GM06990 (cell line): Measurements from ENCODE around the gene MUC5AC.

Experiments
- DNase-seq: peaks from one replicate; pipeline ENCODE4 v3.0.0-alpha.2; 2011; ENCODE audit not compliant: insufficient read length; ENCODE audit errors: extremely low read depth
- H3K27me3 ChIP-seq: replicated peaks from 2 replicates; pipeline ENCODE4 v1.6.0; 2011; ENCODE audit warnings: low read length; ENCODE audit not compliant: control insufficient read depth, insufficient read depth
- H3K36me3 ChIP-seq: 2 replicates; pipeline ENCODE4 v1.5.1; 2011; ENCODE audit warnings: low read length; ENCODE audit not compliant: control insufficient read depth, insufficient read depth
- H3K4me3 ChIP-seq: replicated peaks from 2 replicates; pipeline ENCODE4 v1.5.1; 2011; ENCODE audit warnings: low read depth, mild to moderate bottlenecking, control low read depth, low read length
- TF ChIP-seq, protein P1 (sequence below): IDR thresholded peaks from 2 replicates; pipeline ENCODE4 v1.5.1; 2011; ENCODE audit warnings: low read length, control low read depth, mild to moderate bottlenecking, inconsistent platforms; ENCODE audit not compliant: insufficient read depth, poor library complexity, severe bottlenecking

The MUC5AC gene

DNA sequence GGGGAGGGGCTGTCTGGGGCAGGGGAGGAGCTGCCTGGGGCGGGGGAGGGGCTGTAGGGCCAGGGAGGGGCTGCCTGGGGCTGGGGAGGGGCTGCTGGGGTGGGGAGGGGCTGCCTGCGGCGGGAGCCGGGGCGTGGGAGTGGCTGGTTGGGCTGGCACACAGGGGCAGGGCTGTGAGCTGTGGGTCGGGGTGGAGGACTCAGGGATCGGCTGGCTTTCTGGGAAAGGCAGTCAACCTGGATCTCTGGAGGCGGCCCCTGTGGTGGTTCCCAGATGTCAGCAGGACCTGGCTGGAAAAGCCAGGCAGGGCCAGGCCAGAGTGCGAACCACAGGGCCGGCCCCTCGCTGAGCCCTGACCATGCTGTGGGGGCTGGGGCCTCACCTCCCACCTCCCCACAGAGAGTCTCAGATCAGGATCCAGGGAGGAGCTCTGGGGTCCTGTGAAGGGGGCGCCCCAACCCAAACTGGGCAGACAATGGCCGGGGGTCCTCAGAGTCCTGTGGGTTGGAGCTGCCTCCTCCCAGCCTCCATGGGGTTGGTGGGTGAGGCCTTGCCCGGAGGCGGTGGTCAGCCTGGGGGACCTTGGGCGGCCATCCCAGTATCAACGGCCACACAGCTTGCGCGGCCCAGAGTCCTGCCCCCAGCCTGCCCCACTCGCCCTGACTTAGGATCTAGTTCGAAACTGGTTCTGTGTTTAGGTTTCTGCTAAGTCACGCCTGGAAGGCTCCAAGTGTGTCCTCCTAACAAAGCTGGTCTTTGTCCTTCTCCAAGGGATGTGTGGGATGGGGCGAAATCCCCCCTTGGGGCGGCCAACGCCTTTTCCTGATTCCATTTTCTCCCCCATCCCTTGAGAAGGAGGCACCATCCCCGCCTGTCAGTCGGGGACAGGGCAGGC, 67.0 kb downstream of the MUC5AC start:
- no peaks in the 10 kb centered on the region for H3K27me3 ChIP-seq
- no peaks in the 10 kb centered on the region for H3K36me3 ChIP-seq
- no peak for DNase-seq
- TF ChIP-seq, protein P1, sequence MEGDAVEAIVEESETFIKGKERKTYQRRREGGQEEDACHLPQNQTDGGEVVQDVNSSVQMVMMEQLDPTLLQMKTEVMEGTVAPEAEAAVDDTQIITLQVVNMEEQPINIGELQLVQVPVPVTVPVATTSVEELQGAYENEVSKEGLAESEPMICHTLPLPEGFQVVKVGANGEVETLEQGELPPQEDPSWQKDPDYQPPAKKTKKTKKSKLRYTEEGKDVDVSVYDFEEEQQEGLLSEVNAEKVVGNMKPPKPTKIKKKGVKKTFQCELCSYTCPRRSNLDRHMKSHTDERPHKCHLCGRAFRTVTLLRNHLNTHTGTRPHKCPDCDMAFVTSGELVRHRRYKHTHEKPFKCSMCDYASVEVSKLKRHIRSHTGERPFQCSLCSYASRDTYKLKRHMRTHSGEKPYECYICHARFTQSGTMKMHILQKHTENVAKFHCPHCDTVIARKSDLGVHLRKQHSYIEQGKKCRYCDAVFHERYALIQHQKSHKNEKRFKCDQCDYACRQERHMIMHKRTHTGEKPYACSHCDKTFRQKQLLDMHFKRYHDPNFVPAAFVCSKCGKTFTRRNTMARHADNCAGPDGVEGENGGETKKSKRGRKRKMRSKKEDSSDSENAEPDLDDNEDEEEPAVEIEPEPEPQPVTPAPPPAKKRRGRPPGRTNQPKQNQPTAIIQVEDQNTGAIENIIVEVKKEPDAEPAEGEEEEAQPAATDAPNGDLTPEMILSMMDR, result no peak
- no peak overlapping the region for H3K4me3 ChIP-seq

DNA sequence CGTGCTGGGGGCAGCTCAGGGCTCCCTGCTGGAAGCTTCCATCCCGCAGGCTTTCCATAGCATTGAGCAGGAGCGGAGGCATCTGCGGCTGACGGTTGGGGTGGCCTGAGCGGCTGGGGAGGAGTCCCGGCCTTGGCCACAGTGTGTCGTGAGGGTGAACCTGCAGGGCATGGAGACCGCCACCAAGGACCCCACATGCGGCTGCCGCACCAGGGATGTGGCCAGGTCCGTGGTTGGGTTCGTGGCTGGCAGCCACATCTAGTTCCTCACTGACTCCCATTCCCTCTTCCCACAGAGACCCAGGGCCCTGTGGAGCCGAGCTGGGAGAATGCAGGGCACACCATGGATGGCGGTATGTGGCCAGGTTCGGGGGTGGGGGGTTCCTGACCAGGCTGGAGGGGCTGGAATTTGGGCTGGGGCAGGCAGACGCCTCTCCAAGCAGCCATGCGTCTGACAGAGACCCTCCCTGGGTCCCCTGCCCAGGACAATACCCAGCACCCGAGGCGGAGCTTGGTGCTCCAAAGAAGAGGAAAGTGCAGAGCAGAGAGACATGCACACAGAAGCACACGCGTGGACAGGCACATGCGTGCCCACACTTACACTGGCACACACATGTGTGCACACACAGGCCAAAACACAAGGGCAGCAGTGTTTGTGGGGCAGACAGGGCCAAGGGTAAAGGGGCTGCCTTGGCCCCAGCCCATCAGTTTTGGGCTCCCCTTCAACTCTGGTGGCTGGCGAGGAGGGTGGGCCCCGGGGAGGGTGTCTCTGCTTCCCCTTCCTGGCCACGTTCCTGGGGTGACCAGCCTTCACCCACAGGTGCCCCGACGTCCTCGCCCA, 67.9 kb downstream of the MUC5AC start:
- no peak overlapping the region for H3K4me3 ChIP-seq
- no peaks in the 10 kb centered on the region for H3K36me3 ChIP-seq
- DNase-seq, result no peak
- TF ChIP-seq, protein P1, result no peak
- H3K27me3 ChIP-seq, result no peaks in the 10 kb centered on the region

DNA sequence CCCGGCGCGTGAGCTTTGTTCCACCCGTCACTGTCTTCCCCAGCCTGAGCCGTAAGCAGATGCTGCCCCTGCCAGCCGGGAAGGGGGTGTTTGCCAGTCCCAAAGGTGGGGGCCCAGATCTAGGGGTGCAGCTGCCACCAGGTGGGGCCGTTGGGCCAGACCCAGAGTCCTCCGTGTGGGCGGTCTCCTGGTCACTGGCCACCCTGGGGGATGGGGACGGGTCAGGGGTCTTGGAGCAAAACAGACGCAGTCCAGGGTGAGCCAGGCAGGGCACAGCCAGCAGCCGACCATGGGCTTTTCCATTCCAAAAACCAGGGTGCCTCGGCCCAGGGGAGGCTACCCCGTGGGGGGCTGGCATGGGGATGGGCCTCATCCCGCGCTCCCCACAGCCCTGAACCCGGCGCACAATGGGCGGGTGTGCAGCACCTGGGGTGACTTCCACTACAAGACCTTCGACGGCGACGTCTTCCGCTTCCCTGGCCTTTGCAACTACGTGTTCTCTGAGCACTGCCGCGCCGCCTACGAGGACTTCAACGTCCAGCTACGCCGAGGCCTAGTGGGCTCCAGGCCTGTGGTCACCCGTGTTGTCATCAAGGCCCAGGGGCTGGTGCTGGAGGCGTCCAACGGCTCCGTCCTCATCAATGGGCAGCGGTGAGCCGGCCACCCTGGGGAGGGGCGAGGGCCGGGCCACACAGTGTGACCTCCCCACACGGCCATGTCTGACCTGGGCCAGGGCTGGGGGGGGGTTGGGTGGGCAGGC, 68.7 kb downstream of the MUC5AC start:
- no peak overlapping the region for H3K4me3 ChIP-seq
- no peak for DNase-seq
- H3K36me3 ChIP-seq, result no peaks in the 10 kb centered on the region
- no peaks in the 10 kb centered on the region for H3K27me3 ChIP-seq
- TF ChIP-seq, protein P1, result peak; percentile 26

DNA sequence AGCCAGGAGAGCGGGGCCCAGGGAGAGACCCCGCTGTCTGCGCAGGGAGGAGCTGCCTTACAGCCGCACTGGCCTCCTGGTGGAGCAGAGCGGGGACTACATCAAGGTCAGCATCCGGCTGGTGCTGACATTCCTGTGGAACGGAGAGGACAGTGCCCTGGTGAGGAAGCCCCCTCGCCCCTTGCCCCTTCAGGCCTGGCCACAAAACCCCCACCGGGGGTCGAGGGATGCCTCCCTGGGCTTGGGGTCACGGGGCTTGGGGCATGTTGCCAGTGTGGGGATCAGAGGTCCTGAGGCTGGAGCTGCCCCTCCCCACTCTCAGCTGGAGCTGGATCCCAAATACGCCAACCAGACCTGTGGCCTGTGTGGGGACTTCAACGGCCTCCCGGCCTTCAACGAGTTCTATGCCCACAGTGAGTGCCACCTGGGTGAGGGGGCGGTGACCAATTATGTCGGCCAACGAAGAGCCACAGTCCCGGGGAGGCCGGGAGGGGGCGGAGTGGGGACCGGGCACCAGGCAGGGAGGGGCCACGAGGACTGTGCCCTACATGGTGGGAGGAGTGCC, 69.3 kb downstream of the MUC5AC start:
- Histone ChIP-seq H3K36me3 (no peaks in the 10 kb centered on the region), H3K27me3 (no peaks in the 10 kb centered on the region), H3K4me3 (no peak overlapping the region)
- TF ChIP-seq, protein P1, result no peak
- DNase-seq, result no peak

DNA sequence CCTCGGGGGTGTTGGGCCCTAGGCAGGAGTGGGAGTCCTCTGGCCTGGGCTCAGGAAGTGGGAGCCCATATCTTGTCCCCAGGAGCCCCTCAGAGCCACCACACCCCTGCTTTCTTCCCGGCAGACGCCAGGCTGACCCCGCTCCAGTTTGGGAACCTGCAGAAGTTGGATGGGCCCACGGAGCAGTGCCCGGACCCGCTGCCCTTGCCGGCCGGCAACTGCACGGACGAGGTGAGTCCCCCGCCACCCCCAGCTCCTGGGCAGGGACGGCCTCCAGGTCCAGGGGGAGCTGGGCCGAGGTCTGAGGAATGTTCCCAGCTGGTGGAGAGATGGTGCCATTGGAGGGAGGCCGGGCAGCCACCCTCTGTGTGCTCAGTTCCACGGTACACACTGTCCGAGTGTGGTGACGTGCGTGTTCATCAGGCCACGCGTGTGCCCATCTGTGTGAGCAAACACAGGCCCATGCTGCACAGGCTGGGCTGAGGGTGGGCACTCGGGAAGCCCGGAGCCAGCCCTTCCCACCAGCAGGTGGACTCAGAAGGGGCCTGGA, 69.9 kb downstream of the MUC5AC start:
- TF ChIP-seq, protein P1, result no peak
- DNase-seq, result no peak

More for the DNA sequence above, 69.9 kb downstream of the MUC5AC start:
- H3K4me3 ChIP-seq, result no peak overlapping the region
- no peaks in the 10 kb centered on the region for H3K27me3 ChIP-seq
- H3K36me3 ChIP-seq, result no peaks in the 10 kb centered on the region
